SK-N-SH (cell line): Measurements from ENCODE around the gene C1QC. TPM values are rescaled to one million over a fixed set of nuclear protein-coding genes. Genes with fewer than 3 reads are reported as not detected.

Experiments
- CTCF ChIA-PET: fragments of 300-600, 350-600 bp; formaldehyde crosslinking; extraction: SDS; loops from one replicate; lab custom pipeline; 2021; lab: Yijun Ruan, JAX
- POLR2A ChIA-PET: fragments of 350-600 bp; sonication (Branson Sonifier 250); formaldehyde crosslinking; extraction: SDS; loops from one replicate; lab custom pipeline; 2020; ENCODE audit warnings: antibody characterized with exemption, inconsistent platforms; lab: Yijun Ruan, JAX
- DNase-seq: peaks from one replicate; pipeline ENCODE4 v3.0.0; 2012
- H2AFZ ChIP-seq: fragments of 200-600 bp; sonication (generic); 2 replicates; pipeline ENCODE4 v1.8.1; 2016; ENCODE audit warnings: antibody characterized with exemption, mild to moderate bottlenecking, low read depth
- H3F3A ChIP-seq: fragments of 200-600 bp; sonication (generic); replicated peaks from 2 replicates; pipeline ENCODE3; 2016; ENCODE audit warnings: antibody characterized with exemption, mild to moderate bottlenecking; ENCODE audit not compliant: insufficient read depth
- H3K27ac ChIP-seq, 2 experiments: fragments of 200-500 bp in 1 of 2; fragments of 200-600 bp in 1 of 2; sonication (Bioruptor generic) in 1 of 2; sonication (generic), shearing (Covaris generic) in 1 of 2; 2 replicates each; pipeline versions ENCODE4 v1.5.1 to v1.6.1; 2014 to 2016; ENCODE audit warnings: low read depth in 2 of 2, inconsistent platforms in 1 of 2, low read length in 1 of 2, mild to moderate bottlenecking in 1 of 2, mixed read lengths in 1 of 2
- H3K27me3 ChIP-seq: fragments of 200-600 bp; sonication (generic), shearing (Covaris generic); 2 replicates; pipeline ENCODE4 v1.6.1; 2016; ENCODE audit warnings: mixed run types; ENCODE audit not compliant: insufficient read depth
- H3K36me3 ChIP-seq, 2 experiments: fragments of 200-500 bp in 1 of 2; fragments of 200-600 bp in 1 of 2; sonication (Bioruptor generic) in 1 of 2; sonication (generic) in 1 of 2; replicated peaks in 1 of 2; 2 replicates each; pipeline versions ENCODE3 to v1.5.1; 2014 to 2016; ENCODE audit warnings: low read length in 1 of 2, mild to moderate bottlenecking in 1 of 2; ENCODE audit not compliant: insufficient read depth in 2 of 2, control insufficient read depth in 1 of 2
- H3K4me1 ChIP-seq, 2 experiments: fragments of 200-500 bp in 1 of 2; fragments of 200-600 bp in 1 of 2; sonication (Bioruptor generic) in 1 of 2; sonication (generic), shearing (Covaris generic) in 1 of 2; 2 replicates each; pipeline versions ENCODE4 v1.5.1 to v1.6.1; 2014 to 2016; ENCODE audit warnings: low read depth in 1 of 2, low read length in 1 of 2, mixed run types in 1 of 2; ENCODE audit not compliant: insufficient read depth in 2 of 2, control insufficient read depth in 1 of 2
- H3K4me2 ChIP-seq: fragments of 200-600 bp; sonication (generic), shearing (Covaris generic); 2 replicates; pipeline ENCODE4 v1.6.1; 2017; ENCODE audit warnings: mixed run types
- H3K4me3 ChIP-seq, 2 experiments: fragments of 200-500 bp in 1 of 2; fragments of 200-600 bp in 1 of 2; sonication (Bioruptor generic) in 1 of 2; sonication (generic), shearing (Covaris generic) in 1 of 2; 2 replicates each; pipeline versions ENCODE4 v1.5.1 to v1.8.1; 2014 to 2016; ENCODE audit warnings: low read depth in 2 of 2, inconsistent platforms in 1 of 2, low read length in 1 of 2, mild to moderate bottlenecking in 1 of 2, mixed read lengths in 1 of 2, moderate library complexity in 1 of 2
- H3K79me2 ChIP-seq: fragments of 200-600 bp; sonication (generic); 2 replicates; pipeline ENCODE4 v1.8.1; 2017; ENCODE audit warnings: mild to moderate bottlenecking; ENCODE audit not compliant: insufficient read depth
- H3K9ac ChIP-seq: fragments of 200-600 bp; sonication (generic); 2 replicates; pipeline ENCODE4 v1.6.1; 2017; ENCODE audit warnings: mixed run types
- H3K9me2 ChIP-seq: fragments of 200-600 bp; sonication (generic); 2 replicates; pipeline ENCODE4 v1.6.1; 2017; ENCODE audit warnings: mixed run types
- H3K9me3 ChIP-seq: fragments of 200-600 bp; sonication (generic); 2 replicates; pipeline ENCODE4 v1.6.1; 2017; ENCODE audit warnings: mixed run types, mild to moderate bottlenecking, moderate library complexity
- H4K20me1 ChIP-seq: fragments of 200-600 bp; sonication (generic); 2 replicates; pipeline ENCODE4 v1.6.1; 2017; ENCODE audit warnings: mild to moderate bottlenecking, mixed run types; ENCODE audit not compliant: insufficient read depth
- FOSL2 ChIP-seq: IDR thresholded peaks from 2 replicates; pipeline ENCODE4 v1.4.0; 2012; ENCODE audit warnings: low read depth, mild to moderate bottlenecking, moderate library complexity, borderline replicate concordance
- FOXM1 ChIP-seq: IDR thresholded peaks from 2 replicates; pipeline ENCODE4 v1.4.0; 2012; ENCODE audit warnings: low read depth, mild to moderate bottlenecking
- MAX ChIP-seq: IDR thresholded peaks from 2 replicates; pipeline ENCODE4 v1.4.0; 2012; ENCODE audit warnings: low read depth
- NRF1 ChIP-seq: IDR thresholded peaks from 2 replicates; pipeline ENCODE4 v1.6.1; 2012; ENCODE audit warnings: low read depth, mild to moderate bottlenecking, low read length
- RCOR1 ChIP-seq: fragments of 150-350 bp; IDR thresholded peaks from 2 replicates; pipeline ENCODE4 v1.6.1; 2017; ENCODE audit warnings: antibody characterized with exemption, low read length
- REST ChIP-seq: IDR thresholded peaks from 2 replicates; pipeline ENCODE4 v1.6.1; 2012; ENCODE audit warnings: mild to moderate bottlenecking, low read depth, low read length, moderate library complexity
- RXRA ChIP-seq: IDR thresholded peaks from 2 replicates; pipeline ENCODE4 v1.4.0; 2012; ENCODE audit warnings: low read depth, mild to moderate bottlenecking, borderline replicate concordance
- YY1 ChIP-seq: IDR thresholded peaks from 2 replicates; pipeline ENCODE4 v1.4.0; 2012; ENCODE audit warnings: low read depth, mild to moderate bottlenecking
- ZBTB33 ChIP-seq: IDR thresholded peaks from 2 replicates; pipeline ENCODE4 v1.4.0; 2012; ENCODE audit warnings: low read depth, borderline replicate concordance
- WGBS: methylation state at CpG from one replicate; pipeline ENCODE4 v1.1.6; 2017; ENCODE audit warnings: low lambda C conversion rate; 5-methylcytosine and 5-hydroxymethylcytosine counted together
- polyA plus RNA-seq, 3 experiments: library from polyadenylated mRNA; depleted of rRNA; stranded (reverse); fragments of >200 nt; gene quantifications; 2 replicates each; pipeline ENCODE4 v1.2.3, GENCODE V29; 2012

C1QC gene
- polyA plus RNA-seq (2012; rRNA removed) = not detected in 2 replicates
- not detected in 2 replicates for polyA plus RNA-seq (2012; cell fraction: cytosol; rRNA removed)
- not detected in 2 replicates for polyA plus RNA-seq (2012; cell fraction: nucleus; rRNA removed)

- H3K79me2 ChIP-seq = no peaks in the 10 kb centered on the region
- ChIA-PET CTCF (interaction anchor here (0.6 to 8.9 kb wide), 13 partner anchors 8 to 542 kb away, joined by 3 to 289 read pairs (median 12); partner anchors contain the start of gene C1QB), POLR2A (no interaction called here)
- WGBS = 38% methylated on average over 4 of the region's 8 CpGs
- no peaks in the 10 kb centered on the region for H4K20me1 ChIP-seq
- H3F3A ChIP-seq = no peaks in the 10 kb centered on the region
- no peaks in the 10 kb centered on the region for H3K36me3 ChIP-seq
- no peaks in the 10 kb centered on the region for H3K9me3 ChIP-seq
- H3K4me3 ChIP-seq = no peak within 1 kb of the TSS
- H3K4me2 ChIP-seq = no peak within 1 kb of the TSS
- H2AFZ ChIP-seq = no peak within 1 kb of the TSS
- no peaks in the 10 kb centered on the region for H3K9me2 ChIP-seq
- peaks cover 0 to 11% of the 10 kb centered on the region in 2 experiments; a peak in 1 of 4 replicates for H3K4me1 ChIP-seq
- no peaks in the 10 kb centered on the region for H3K27me3 ChIP-seq
- no peak for DNase-seq
- no peak within 1 kb of the TSS for H3K9ac ChIP-seq
- no peak within 1 kb of the TSS for H3K27ac ChIP-seq
- TF ChIP-seq NRF1 (no peak), YY1 (no peak), RCOR1 (no peak), FOXM1 (no peak)
Observed at GRCh38 chr1:22643381-22643780, at the start of gene C1QC. Gene C1QC (plus strand): TSS chr1:22643633. CDS start chr1:22644024, 391 bp downstream.

GRCh38 chr1:22594396-22594795 lies 49.0 kb upstream of the C1QC start:
- Histone ChIP-seq H3K4me2 (no peak overlapping the region), H2AFZ (no peak overlapping the region), H3K79me2 (no peaks in the 10 kb centered on the region), H3K4me1 (peaks cover 0 to 6% of the 10 kb centered on the region in 2 experiments; a peak in 1 of 4 replicates), H3K9me2 (no peaks in the 10 kb centered on the region), H4K20me1 (no peaks in the 10 kb centered on the region), H3F3A (no peaks in the 10 kb centered on the region), H3K4me3 (no peak overlapping the region), H3K9me3 (no peaks in the 10 kb centered on the region), H3K36me3 (no peaks in the 10 kb centered on the region), H3K27me3 (peaks cover 3% of the 10 kb centered on the region; the same call in 1 of the 2 replicates), H3K9ac (no peak overlapping the region), H3K27ac (no peak overlapping the region)
- ChIA-PET CTCF (interaction anchor here (1.0 kb wide), 1 partner anchor 10 kb away, joined by 3 read pairs; no protein-coding TSS in a partner anchor), POLR2A (no interaction called here)
- DNase-seq = no peak
- TF ChIP-seq REST (no peak), RXRA (no peak), ZBTB33 (no peak), FOSL2 (no peak), MAX (no peak)
- WGBS = 68% methylated on average over 5 of the region's 10 CpGs
